Measurements from ENCODE around the gene TUBA1A.
"Not testable (repeated sequence)": the region's sequence is repeated elsewhere in the genome, so short reads cannot be mapped to it uniquely, and the experiment has no call there.

Gene TUBA1A

DNA sequence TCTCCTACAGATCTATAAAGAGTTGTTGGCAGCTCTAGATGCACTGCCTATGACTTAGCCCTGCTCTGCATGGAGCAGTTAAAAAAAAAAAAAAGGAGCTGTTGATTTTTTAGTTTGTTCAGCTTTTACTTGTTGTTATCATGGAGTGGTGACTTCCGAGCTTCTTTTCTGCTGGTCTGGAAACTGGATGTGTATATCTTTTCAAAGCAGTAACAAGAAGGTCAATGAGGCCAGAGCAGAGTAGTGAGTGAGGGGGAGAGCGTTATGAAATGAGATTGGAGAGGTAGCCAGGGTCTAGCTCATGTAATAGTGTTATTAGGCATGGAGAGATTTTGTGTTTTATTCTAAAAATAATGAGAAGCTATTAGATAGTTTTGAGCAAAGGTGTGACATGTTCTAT is 44.5 kb downstream of the TUBA1A start:
- no peak for DNase-seq

DNA sequence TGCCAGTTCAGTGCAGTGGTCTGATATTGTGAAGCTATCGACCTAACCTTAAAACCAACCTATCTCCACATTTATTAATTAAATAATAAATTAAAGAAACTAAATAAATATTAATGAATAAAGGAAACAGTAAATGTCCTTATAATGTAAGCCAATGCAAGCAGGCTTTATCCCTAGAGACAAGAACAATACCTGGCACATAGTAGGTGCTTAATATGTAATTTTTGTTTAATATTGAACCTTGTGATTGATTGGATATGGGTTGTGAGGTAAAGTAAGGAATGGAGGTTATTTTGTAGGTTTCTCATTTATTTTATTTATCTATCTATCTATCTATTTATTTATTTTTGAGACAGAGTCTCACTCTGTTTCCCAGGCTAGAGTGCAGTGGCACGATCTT is 49.9 kb downstream of the TUBA1A start:
- no peak for DNase-seq

DNA sequence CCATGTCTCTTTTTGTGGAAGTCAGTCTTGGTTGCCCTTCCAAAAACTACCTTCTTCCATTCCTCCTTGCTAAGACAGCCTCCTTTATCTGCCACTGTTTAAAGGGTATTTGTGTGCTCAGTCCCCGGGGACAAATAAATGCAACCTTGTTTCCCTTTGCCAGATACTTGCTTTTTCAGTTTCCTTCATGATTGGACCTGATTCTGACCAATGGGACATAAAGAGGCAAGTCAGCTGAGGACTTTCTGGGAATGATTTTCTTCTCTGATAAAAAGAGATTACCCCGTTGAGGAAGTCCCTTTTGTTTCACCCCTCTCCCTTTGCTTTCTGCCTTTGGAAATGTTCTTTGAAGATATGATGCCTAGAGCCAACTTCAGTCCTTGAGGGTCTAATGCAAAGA is 50.3 kb downstream of the TUBA1A start:
- no peak for DNase-seq

DNA sequence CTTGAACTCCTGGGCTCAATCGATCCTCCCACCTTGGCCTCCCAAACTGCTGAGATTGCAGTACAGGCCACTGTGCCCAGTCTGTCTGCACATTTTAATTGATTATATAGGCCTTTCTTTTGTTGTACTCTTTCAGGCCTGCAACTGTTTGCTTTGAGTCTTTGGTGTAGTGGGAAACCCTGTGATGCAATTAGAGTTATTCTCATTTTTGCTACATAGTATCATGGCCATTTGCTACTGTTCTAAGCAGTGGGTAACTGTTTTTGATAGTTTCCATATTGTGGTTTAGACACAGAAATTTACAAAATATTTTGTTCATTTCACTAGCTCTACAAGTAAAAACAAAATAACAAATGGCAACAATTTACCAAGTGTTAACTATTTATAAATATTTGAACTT is 51.4 kb downstream of the TUBA1A start:
- no peak for DNase-seq

DNA sequence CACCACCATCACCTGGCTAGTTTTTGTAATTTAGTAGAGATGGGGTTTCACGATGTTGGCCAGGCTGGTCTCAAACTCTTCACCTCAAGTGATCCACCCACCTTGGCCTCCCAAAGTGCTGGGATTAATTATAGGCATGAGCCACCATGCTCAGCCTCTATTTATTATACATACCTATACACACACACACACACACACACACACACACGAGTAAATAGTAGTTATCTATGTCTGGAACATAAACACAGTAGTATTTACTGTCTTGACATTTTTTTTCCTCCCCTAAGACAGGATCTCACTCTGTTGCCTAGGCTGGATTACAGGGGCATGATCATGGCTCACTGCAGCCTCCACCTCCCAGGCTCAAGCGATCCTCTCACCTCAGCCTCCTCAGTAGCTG is 51.9 kb downstream of the TUBA1A start:
- not testable (repeated sequence) for DNase-seq
